Ovary (tissue), 3 donors: ENCODE data around the gene MORC3.

Experiments
- CTCF ChIP-seq, 3 donors: fragments of 450-650 bp in 2 of 3; fragments of 200-600 bp in 1 of 3; IDR thresholded peaks; one replicate each; pipeline versions ENCODE4 v1.5.1 to v1.8.0; 2016 to 2022; ENCODE audit warnings: antibody characterized with exemption in 3 of 3, mild to moderate bottlenecking in 1 of 3
- POLR2A ChIP-seq: fragments of 450-650 bp; IDR thresholded peaks from one replicate; pipeline ENCODE4 v1.6.1; 2017; ENCODE audit warnings: antibody characterized with exemption, mild to moderate bottlenecking, moderate library complexity
- donor health status: DM: no; HTN: no; CAD: no.

- no peak for TF ChIP-seq POLR2A
- no peak for TF ChIP-seq CTCF (IDR thresholded peaks at IDR 0.05)
These were observed 80.7 kb downstream of the MORC3 start for GRCh38 chr21:36400719-36401118.
